MG63 (cell line): ENCODE measurements around the gene DNMBP. TPM values are rescaled to one million over a fixed set of nuclear protein-coding genes. Genes with fewer than 3 reads are reported as not detected.
"Not testable (repeated sequence)": the region's sequence is repeated elsewhere in the genome, so short reads cannot be mapped to it uniquely, and the experiment has no call there.

Experiments
- DNase-seq: peaks from one replicate; pipeline ENCODE4 v3.0.0-alpha.2; 2020
- H3K27me3 ChIP-seq: fragments of 250-450 bp; sonication (Bioruptor Pico); 2 replicates; pipeline ENCODE4 v1.5.1; 2020; ENCODE audit warnings: mild to moderate bottlenecking, moderate library complexity
- H3K36me3 ChIP-seq: fragments of 250-450 bp; sonication (Bioruptor Pico); 2 replicates; pipeline ENCODE4 v1.5.1; 2020; ENCODE audit warnings: mild to moderate bottlenecking, moderate library complexity
- H3K4me3 ChIP-seq: fragments of 250-450 bp; sonication (Bioruptor Pico); 2 replicates; pipeline ENCODE4 v1.5.1; 2020; ENCODE audit warnings: mild to moderate bottlenecking, moderate library complexity
- H3K9me3 ChIP-seq: fragments of 250-450 bp; sonication (Bioruptor Pico); 2 replicates; pipeline ENCODE4 v1.5.1; 2020; ENCODE audit warnings: mild to moderate bottlenecking, moderate library complexity
- total RNA-seq: library from RNA; depleted of rRNA; stranded (reverse); fragments of >200 nt; shearing (Covaris generic); gene quantifications from 2 replicates; pipeline ENCODE4 v1.2.3, GENCODE V29; 2014; ENCODE audit warnings: low replicate concordance

Gene DNMBP
- total RNA-seq, 1 experiment from 2014 or later, result 5.4 TPM

DNA sequence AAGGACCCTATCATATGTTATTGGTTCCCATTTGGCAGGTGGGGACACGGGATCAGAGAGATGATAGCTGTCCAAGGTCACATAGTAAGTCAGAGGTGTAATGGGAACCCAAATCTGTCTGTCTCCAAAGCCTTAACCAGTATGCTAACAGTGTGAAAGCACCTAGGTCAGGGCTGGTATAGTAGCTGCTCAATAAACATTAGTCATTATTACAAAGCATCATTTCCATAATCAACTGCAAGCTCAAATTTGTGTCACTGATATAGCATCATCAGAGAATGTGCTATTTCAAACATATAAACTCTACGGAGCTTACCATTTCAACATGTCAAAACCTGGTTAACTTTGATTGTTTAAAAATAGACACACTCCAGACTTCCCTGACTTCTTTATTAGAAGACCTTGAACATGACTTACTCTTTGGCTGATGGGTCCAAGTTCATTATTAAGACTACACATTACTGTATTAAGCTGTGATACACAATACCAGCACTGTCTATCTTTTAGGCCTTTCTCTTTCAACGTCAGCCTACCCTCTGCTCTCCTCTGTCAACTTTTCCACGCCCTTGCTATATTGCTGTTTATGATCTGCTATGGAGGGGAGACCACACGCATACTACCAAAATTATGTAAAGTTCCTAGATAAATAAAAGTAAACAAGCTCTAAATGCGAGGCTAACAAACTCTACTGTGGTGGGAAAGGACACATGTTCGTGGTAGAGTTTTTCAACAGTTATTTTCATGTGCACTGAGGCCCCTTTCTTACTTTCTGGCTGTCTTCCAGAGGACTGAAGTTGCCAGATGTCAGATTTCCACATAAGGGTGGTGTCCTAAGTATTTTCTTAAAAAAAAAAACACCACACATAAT lies 33.6 kb downstream of the DNMBP start:
- H3K9me3 ChIP-seq, result no peaks in the 10 kb centered on the region
- no peaks in the 10 kb centered on the region for H3K27me3 ChIP-seq
- no peak for DNase-seq
- no peak overlapping the region for H3K4me3 ChIP-seq
- H3K36me3 ChIP-seq, result peaks cover 12% of the 10 kb centered on the region

DNA sequence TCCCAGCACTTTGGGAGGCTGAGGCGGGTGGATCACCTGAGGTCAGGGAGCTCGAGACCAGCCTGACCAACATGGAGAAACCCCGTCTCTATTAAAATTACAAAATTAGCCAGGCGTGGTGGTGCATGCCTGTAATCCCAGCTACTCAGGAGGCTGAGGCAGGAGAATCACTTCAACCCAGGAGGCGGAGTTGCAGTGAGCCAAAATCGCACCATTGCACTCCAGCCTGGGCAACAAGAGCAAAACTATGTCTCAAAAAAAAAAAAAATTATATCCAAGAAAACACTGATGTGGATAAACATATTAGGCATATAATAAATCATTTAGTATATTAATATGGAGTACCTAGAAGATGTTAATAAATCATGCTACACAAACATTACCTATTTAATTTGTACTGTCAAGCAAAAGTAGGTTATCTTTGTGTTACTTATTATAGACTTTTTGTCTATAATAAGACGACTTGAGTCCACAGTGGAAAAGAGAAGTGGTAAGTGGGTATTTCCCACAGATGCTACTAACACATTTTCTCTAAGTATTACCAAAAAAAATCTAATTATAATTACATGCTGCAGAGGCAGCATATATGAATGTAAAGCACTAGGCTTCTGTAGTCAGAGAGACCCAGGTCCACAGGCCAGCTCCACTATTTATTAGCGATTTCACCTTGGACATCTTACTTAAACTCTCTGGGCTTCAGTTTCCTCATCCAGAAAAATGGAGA lies 34.5 kb downstream of the DNMBP start:
- Histone ChIP-seq H3K36me3 (peaks cover 18% of the 10 kb centered on the region), H3K4me3 (no peak overlapping the region), H3K9me3 (no peaks in the 10 kb centered on the region), H3K27me3 (no peaks in the 10 kb centered on the region)
- no peak for DNase-seq

DNA sequence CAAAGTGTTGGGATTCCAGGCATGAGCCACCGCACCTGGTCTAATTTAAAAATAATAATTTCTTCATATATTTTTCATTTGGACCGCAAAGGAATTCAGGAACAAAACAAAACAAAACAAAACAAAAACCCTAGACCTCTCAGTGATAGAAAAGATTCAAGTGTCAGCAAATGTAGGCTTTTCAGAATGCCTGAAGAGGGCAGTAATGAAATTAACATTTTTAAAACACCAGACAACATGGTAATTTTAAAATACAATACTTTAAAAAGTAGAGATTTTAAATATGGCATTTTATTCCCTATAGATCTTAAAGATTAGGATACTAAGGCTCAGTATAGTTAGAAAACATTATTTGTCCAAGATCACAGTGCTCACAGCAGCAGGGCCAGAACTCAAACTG lies 36.6 kb downstream of the DNMBP start:
- no peak for DNase-seq
- no peaks in the 10 kb centered on the region for H3K27me3 ChIP-seq

DNA sequence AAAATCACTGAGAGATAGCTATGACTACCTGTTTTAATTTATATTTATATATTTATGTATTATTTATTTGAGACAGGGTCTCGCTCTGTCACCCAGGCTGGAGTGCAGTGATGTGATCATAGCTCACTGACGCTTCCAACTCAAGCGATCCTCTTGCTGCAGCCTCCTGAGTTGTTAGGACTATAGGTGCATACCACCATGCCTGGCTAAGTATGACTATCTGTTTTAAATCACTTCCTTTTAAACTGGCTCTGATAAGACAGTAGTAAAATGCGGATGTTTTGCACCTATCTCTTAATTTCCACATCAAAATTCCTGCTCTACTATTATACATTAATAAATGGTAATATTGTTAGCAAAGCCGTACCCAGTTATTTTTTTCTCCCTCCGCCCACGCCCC lies 41.8 kb downstream of the DNMBP start:
- Histone ChIP-seq H3K36me3 (peaks cover 47% of the 10 kb centered on the region), H3K27me3 (no peaks in the 10 kb centered on the region), H3K4me3 (no peak overlapping the region), H3K9me3 (no peaks in the 10 kb centered on the region)
- DNase-seq, result no peak

More for the DNA sequence above, 36.6 kb downstream of the DNMBP start:
- H3K36me3 ChIP-seq, result peaks cover 27% of the 10 kb centered on the region
- H3K9me3 ChIP-seq, result no peaks in the 10 kb centered on the region
- H3K4me3 ChIP-seq, result no peak overlapping the region

DNA sequence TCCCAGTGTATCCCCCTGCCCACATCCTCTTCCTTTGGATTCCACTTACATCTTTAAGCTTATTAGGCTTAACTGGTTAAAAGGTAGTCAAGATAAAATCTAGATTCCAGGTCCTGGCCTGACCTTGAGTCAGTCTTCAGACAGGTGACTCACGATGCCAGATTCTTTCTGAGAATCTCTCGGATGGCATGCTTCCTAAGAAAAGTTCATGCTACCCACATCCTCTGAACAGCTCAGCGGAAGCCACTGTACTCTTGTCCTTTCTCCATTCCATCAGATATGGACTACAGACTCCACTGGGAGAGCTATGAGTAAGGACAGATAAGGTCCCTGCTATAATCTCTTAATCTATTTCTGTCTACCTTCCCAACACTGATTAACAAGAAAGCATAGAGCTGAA lies 43.4 kb downstream of the DNMBP start:
- no peak for DNase-seq
- no peaks in the 10 kb centered on the region for H3K27me3 ChIP-seq
- H3K4me3 ChIP-seq, result no peak overlapping the region
- H3K36me3 ChIP-seq, result peaks cover 42% of the 10 kb centered on the region
- H3K9me3 ChIP-seq, result no peaks in the 10 kb centered on the region

DNA sequence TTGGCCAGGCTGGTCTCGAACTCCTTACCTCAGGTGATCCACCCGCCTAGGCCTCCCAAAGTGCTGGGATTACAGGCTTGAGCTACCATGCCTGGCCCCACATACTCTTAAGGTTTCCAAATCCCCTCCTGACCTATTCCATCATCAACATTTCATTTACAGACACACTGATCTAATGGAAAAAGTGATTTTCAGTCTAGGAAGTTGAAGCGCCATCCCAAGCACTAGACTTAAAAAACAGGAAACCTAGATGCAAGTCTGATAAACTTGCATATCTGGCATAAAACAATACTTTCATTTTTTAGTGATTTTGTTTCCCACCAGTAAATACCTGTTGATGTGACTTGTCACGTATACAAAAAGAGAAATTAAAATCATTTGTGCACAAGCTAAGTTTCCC lies 44.0 kb downstream of the DNMBP start:
- Histone ChIP-seq H3K4me3 (no peak overlapping the region), H3K27me3 (no peaks in the 10 kb centered on the region), H3K36me3 (peaks cover 38% of the 10 kb centered on the region), H3K9me3 (no peaks in the 10 kb centered on the region)
- DNase-seq, result no peak

DNA sequence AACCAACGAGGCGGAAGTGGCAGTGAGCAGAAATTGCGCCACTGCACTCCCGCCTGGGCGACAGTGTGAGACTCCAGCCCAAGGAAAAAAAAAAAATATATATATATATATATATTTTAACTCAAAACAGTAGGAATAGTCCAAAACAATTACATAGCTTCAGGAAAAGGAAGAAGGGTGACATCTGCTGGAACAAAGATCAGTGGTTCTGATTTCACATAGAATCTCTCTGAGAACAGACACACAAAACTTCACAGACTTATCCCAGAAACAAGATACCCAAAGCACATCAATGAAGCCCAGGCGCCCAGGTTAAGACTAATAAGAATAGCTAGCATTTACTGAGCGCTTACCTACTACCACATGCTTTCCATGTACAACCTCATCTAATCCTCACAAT lies 45.0 kb downstream of the DNMBP start:
- Histone ChIP-seq H3K9me3 (no peaks in the 10 kb centered on the region), H3K4me3 (no peak overlapping the region)
- DNase-seq, result no peak

DNA sequence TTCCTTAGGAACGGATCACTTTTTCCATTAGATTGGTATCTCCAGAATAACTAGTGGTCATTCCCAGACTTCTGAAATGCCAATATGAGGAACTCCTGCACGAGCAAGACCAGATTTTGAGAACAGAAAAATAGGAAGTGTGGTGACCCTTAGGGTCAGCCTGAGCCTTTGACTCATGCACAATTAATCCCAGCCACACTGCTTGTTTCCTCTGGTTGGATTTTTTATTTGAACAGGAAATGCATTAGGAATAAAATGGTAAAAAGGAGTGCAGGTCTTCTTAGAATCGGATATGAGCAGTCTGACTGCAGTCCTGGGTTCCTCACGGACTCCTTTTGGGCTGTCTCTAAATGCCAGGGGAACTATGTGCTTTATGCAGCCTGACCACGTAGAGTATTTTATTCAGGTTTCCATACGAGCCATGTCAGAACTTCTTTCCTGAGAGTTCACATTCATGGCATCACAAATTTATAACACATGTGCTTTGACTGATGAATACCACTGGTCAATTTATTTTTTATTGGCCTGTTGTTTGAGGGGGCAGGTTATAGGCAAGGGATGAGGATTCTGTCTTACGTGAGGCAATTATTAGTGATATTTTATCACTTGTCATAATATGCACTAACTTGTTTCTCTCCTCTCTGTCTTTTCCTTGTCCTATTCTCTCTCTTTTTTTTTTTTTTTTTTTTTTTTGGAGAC lies 46.1 kb downstream of the DNMBP start:
- H3K36me3 ChIP-seq, result peaks cover 23% of the 10 kb centered on the region
- H3K4me3 ChIP-seq, H3K9me3 ChIP-seq, DNase-seq, H3K27me3 ChIP-seq: not testable (repeated sequence)

More for the DNA sequence above, 45.0 kb downstream of the DNMBP start:
- peaks cover 31% of the 10 kb centered on the region for H3K36me3 ChIP-seq
- no peaks in the 10 kb centered on the region for H3K27me3 ChIP-seq

DNA sequence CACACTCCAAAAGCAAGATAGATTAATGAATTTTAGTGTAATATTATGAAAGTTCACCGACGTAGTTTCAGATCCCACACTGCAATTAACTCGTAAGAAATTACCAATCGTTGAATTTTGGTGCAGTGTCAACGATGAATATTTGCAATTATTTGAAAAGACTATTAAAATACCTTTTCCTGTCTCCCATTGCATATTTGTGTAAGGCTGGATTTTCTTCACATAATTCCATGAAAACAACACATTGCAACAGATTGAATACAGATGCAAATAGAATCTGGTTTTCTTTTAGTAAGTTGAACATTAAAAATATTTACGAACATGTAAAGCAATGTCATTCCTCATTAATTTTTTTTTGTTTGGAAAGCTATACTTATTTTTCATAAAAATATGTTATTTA lies 50.9 kb downstream of the DNMBP start:
- Histone ChIP-seq H3K4me3 (no peak overlapping the region), H3K27me3 (no peaks in the 10 kb centered on the region), H3K9me3 (no peaks in the 10 kb centered on the region), H3K36me3 (peaks cover 29% of the 10 kb centered on the region)
- no peak for DNase-seq

DNA sequence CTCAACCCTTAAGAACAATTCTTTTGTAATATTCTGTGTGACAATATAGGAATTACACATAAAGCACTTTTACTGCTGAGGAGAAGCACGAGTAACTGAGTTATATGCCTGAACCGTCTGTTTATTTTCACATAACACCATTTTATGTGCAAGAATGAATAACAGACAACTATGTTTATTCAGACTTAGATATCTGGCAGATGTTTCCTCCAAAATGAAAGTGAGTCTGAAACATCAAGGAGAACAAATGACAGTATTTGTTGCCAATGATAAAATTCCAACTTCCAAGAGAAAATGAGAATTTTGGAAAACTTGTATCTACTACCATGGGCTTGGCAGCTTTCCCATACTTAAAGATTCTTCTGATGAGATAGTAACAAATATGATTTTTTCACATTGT lies 51.4 kb downstream of the DNMBP start:
- no peaks in the 10 kb centered on the region for H3K9me3 ChIP-seq
- no peaks in the 10 kb centered on the region for H3K27me3 ChIP-seq
- H3K4me3 ChIP-seq, result no peak overlapping the region
- H3K36me3 ChIP-seq, result peaks cover 30% of the 10 kb centered on the region
- no peak for DNase-seq

DNA sequence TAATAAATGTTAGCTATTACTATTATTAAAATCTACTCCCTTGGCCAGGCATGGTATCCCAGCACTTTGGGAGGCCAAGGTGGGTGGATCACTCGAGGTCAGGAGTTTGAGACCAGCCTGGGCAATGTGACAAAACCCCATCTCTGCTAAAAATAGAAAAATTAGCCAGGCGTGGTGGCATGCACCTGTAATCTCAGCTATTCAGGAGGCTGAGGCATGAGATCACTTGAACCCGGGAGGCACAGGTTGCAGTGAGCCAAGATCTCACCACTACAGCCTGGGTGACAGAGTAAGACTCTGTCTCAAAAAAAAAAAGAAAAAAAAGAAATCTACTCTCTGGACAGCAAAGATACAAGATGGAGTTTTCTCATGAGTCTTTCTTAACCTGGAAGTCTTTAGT lies 56.2 kb downstream of the DNMBP start:
- not testable (repeated sequence) for H3K9me3 ChIP-seq, H3K27me3 ChIP-seq, H3K4me3 ChIP-seq, DNase-seq
- H3K36me3 ChIP-seq, result peaks cover 65% of the 10 kb centered on the region

DNA sequence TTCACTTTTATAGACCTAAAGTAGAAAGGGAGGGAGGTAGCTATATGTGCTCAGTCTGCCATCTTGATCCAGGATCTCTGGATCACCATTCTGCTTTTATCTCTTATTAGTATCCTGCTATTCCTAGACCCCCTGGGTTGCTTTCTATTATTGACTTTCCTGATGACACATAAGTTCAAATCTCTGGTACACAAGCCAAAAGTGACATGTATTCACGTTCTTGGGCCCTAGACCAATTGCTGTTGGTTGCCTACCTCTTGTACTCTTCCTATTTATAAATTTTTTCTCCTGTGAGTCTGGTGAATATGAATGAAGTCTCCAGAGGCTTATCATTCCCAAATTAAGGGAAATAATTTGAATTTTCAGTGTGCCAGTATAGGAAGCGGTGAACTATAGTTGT lies 56.9 kb downstream of the DNMBP start:
- no peak for DNase-seq
- H3K27me3 ChIP-seq, result no peaks in the 10 kb centered on the region
- no peak overlapping the region for H3K4me3 ChIP-seq
- peaks cover 67% of the 10 kb centered on the region for H3K36me3 ChIP-seq
- peaks cover 2% of the 10 kb centered on the region; the same call in 1 of the 2 replicates for H3K9me3 ChIP-seq

DNA sequence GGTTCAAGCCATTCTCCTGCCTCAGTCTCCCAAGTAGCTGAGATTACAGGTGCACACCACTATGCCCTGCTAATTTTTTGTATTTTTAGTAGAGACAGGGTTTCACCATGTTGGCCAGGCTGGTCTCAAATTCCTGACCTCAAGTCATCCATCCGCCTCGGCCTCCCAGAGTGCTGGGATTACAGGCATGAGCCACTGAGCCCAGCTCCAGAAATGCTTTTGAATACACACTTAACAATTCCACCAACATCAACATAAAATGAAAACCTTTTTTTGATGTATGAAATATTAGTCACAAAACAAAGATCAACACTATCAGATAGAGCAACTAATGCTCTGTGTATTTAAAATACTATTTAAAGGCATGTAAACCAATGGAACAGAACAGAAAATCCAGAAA lies 63.7 kb downstream of the DNMBP start:
- peaks cover 22% of the 10 kb centered on the region for H3K36me3 ChIP-seq
- H3K9me3 ChIP-seq, H3K4me3 ChIP-seq, H3K27me3 ChIP-seq: not testable (repeated sequence)
- peak; percentile 52 for DNase-seq

DNA sequence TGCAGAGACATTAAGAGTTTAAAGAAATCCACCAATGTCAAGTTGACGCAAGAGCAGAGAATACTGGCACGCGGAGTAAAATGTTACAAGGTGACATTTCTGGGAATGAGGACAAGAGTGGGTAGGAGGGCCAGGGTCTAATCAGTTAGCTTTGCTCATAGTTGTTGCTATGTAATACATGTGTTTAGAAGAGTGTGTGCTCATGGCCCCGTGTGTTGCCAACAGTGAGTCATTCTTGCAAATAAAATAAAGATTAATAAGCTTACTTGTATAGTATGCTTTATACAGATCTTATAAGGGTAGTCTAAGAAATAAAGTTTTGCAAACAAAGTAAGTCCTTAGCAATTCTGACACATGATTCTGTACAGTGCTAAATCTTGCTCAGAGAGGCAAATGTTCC lies 64.5 kb downstream of the DNMBP start:
- Histone ChIP-seq H3K27me3 (no peaks in the 10 kb centered on the region), H3K4me3 (no peak overlapping the region), H3K9me3 (no peaks in the 10 kb centered on the region), H3K36me3 (peaks cover 16% of the 10 kb centered on the region)
- peak; percentile 73 for DNase-seq

DNA sequence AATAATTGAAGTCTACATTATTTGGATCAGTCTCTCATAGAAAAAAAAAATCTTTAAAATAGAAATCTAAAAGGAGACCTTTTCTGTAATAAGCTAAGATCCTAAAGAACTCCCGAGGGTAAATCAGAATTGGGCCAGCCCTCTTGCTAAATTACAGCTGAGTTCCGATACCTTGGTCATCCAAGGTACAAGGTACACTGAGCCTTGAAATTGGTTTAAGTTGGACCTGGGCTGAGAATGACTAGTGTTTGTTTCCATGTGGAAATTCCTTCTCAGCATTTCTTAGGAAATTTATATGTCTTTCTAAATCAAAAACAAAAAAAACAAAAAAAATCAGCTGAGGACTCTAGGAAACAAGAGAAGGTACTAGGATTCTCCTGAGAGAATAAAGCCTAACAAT lies 64.9 kb downstream of the DNMBP start:
- Histone ChIP-seq H3K27me3 (no peaks in the 10 kb centered on the region), H3K9me3 (no peaks in the 10 kb centered on the region), H3K36me3 (peaks cover 12% of the 10 kb centered on the region), H3K4me3 (no peak overlapping the region)
- no peak for DNase-seq

DNA sequence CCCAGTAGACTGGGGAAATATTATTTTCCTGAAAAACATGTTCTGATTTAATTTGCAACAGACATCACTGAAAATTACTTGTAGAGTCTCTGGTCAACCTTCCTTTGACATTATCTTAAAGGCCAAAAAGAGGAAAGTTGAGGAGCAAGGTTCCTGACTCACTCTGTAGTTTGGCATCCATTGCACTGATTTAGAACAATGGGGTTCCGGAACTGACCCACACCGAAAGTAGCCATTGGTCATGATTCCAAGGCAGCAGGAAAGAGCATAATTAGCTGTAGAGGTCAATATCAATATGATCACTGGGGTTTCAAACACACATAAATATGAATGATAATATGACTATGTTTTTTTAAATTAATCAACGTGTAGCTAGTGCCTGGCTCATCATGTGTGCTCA lies 65.8 kb downstream of the DNMBP start:
- DNase-seq, result no peak
- no peaks in the 10 kb centered on the region for H3K9me3 ChIP-seq
- H3K4me3 ChIP-seq, result no peak overlapping the region
- H3K27me3 ChIP-seq, result no peaks in the 10 kb centered on the region
- H3K36me3 ChIP-seq, result peaks cover 7% of the 10 kb centered on the region
